Activated CD4-positive, alpha-beta T cell treated with anti-CD3 and anti-CD28 coated beads for 24 hours (primary cell): ENCODE measurements around the gene RTP5.

Experiments
- DNase-seq, 2 donors: peaks; one replicate each; pipeline ENCODE4 v3.0.0-alpha.2; 2020; ENCODE audit warnings: low read depth in 2 of 2

RTP5 gene

GRCh38 chr2:241857572-241858121 is 11.9 kb upstream of the RTP5 start:
- DNase-seq: no peak

GRCh38 chr2:241858206-241859016 is 11.1 kb upstream of the RTP5 start, which contains the start of gene PDCD1:
PDCD1 (minus strand) TSS chr2:241858894; CDS start chr2:241858838, 56 bp downstream.
- DNase-seq: peak; percentile 59 to 75

- DNase-seq: no peak
Measured at GRCh38 chr2:241859017-241859435, 10.5 kb upstream of the RTP5 start.

GRCh38 chr2:241859436-241860183 is 9.9 kb upstream of the RTP5 start:
- peak; percentile 52 to 72 for DNase-seq

GRCh38 chr2:241860184-241861078 is 9.1 kb upstream of the RTP5 start:
- DNase-seq: no peak

- DNase-seq: no peak
Measured at GRCh38 chr2:241861264-241861663, 8.3 kb upstream of the RTP5 start.

- DNase-seq: no peak
Measured at GRCh38 chr2:241862093-241862492, 7.4 kb upstream of the RTP5 start.

- DNase-seq: no peak
Measured at GRCh38 chr2:241862775-241863535, 6.6 kb upstream of the RTP5 start.

GRCh38 chr2:241863536-241863954 is 6.0 kb upstream of the RTP5 start:
- peak in 1 of 2 donors; percentile 72 for DNase-seq

GRCh38 chr2:241864168-241864849 is 5.2 kb upstream of the RTP5 start:
- no peak for DNase-seq

GRCh38 chr2:241864850-241865213 is 4.7 kb upstream of the RTP5 start:
- DNase-seq: no peak

GRCh38 chr2:241865416-241865956 is 4.0 kb upstream of the RTP5 start:
- DNase-seq: no peak

GRCh38 chr2:241865957-241866789 is 3.4 kb upstream of the RTP5 start:
- DNase-seq: no peak

- no peak for DNase-seq
Measured at GRCh38 chr2:241866790-241867645, 2.5 kb upstream of the RTP5 start.

- no peak for DNase-seq
Measured at GRCh38 chr2:241867776-241868420, 1.6 kb upstream of the RTP5 start.

GRCh38 chr2:241868661-241869081 is 858 bp upstream of the RTP5 start:
- no peak for DNase-seq

- no peak for DNase-seq
Measured at GRCh38 chr2:241870081-241870541, 582 bp downstream of the RTP5 start.
